GM12801 (cell line): ENCODE data around the gene PPM1F.

ENCODE experiments used
- CTCF ChIP-seq: IDR thresholded peaks from one replicate; pipeline ENCODE4 v1.5.1; 2011; ENCODE audit warnings: control low read depth; ENCODE audit not compliant: insufficient read length; ENCODE audit errors: extremely low read depth

Gene PPM1F

GRCh38 chr22:21974058-21974649 lies 21.5 kb upstream of the PPM1F start:
- no peak for TF ChIP-seq CTCF

- TF ChIP-seq CTCF, result no peak
Measured at GRCh38 chr22:21972806-21973205, 20.2 kb upstream of the PPM1F start.

- no peak for TF ChIP-seq CTCF
Measured at GRCh38 chr22:21972293-21972779, 19.7 kb upstream of the PPM1F start.

- TF ChIP-seq CTCF, result no peak
Measured at GRCh38 chr22:21971858-21972275, 19.2 kb upstream of the PPM1F start.

GRCh38 chr22:21970800-21971617 lies 18.4 kb upstream of the PPM1F start:
- no peak for TF ChIP-seq CTCF

- no peak for TF ChIP-seq CTCF
Measured at GRCh38 chr22:21970037-21970799, 17.6 kb upstream of the PPM1F start.

GRCh38 chr22:21968452-21969129 lies 15.9 kb upstream of the PPM1F start:
- no peak for TF ChIP-seq CTCF
